ENCODE results near the gene THSD4.
"Not testable (repeated sequence)": the region's sequence is repeated elsewhere in the genome, so short reads cannot be mapped to it uniquely, and the experiment has no call there.

The THSD4 gene

DNA sequence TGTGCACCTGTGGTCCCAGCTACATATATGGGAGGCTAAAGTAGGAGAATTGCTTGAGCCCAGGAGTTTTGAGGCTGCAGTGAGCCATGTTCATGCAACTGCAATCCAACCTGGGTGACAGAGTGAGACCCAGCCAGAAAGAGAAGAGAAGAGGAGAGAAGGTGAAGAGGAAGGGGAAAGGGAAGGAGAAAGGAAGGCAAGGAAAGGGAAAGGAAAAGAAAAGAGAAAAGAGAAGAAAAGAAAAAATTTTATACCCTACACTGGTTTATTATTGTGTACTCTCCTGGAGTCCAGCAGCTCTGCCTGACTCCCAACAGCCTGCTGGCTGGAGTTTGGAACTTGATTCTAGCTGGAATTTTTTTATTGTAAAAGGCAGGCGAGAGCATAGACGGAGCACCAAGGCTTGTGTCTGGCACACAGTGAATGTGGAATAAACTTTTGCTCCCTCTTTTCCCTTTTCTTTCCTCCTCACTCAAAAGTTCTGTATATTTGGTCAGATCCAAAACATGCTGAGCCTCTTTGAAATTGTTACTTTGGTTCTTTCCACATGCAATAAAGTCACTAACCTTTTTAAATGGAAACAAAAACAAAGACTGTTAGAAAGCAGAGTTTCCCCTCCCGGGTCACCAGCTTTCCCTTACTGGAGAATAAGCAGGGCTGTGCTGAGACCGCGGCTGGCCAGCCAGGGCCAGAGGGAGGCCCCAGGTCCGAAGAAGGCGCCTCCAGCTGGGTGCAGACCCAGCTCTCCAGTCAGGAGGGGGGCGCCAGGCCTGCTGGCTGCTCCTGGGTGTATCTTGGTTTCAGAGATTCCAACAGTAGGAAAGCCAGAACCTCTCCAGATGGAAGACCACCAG, 9.9 kb downstream of the THSD4 start:
- no peak for DNase-seq

GRCh38 chr15:71125831-71126450, 10.7 kb downstream of the THSD4 start:
- no peak for DNase-seq

GRCh38 chr15:71127083-71127482, 11.8 kb downstream of the THSD4 start:
- DNase-seq = no peak

GRCh38 chr15:71128159-71128558, 12.9 kb downstream of the THSD4 start:
- not testable (repeated sequence) for DNase-seq

DNA sequence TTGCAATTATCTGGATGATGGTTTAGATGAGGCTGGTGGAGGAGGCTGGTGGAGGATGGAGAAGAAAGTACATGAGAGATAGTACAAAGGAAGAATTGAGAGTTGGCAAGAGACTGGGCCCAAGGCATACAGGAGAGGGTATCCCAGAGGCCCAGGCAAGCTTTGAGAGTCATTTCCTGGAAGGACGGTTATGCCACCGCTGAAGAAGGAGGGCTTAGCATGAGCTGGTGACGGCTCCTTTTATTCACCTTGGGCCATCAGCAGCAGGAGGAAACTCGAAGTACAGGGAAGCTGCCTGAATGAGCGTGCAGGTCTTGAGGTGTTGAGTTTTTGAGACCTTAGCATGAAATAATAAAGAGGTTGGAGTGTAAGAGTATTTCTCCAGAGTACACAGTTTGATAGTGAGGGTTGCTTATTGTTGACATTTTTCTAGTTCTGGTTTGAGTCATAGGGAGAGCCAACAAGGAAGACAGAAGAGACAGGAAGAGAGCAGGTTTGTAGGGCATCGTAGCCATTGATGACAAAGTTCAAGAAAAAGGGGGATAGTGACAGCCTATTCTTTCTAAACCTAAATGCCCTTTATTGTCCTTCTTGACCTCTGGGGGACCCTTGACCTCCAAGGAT, 13.8 kb downstream of the THSD4 start:
- no peak for DNase-seq

DNA sequence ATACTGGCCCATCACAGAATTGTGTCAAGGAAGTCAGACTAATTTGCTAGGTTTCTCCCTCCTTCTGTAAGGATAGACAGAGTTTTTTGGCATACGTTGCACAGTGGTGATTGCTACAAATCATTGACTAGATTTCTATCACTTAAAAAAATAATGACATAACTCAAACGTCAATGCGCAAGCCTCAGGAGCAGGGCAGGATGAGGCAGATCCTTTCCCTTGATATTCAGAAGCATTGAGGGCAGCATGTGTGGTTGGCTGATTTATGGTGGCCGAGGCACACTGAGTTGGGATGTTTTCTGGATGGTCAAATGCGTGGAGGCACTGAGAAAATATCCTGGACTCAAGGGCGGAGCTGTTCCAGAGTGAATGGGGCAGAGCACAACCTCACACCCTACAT, 14.4 kb downstream of the THSD4 start:
- no peak for DNase-seq

DNA sequence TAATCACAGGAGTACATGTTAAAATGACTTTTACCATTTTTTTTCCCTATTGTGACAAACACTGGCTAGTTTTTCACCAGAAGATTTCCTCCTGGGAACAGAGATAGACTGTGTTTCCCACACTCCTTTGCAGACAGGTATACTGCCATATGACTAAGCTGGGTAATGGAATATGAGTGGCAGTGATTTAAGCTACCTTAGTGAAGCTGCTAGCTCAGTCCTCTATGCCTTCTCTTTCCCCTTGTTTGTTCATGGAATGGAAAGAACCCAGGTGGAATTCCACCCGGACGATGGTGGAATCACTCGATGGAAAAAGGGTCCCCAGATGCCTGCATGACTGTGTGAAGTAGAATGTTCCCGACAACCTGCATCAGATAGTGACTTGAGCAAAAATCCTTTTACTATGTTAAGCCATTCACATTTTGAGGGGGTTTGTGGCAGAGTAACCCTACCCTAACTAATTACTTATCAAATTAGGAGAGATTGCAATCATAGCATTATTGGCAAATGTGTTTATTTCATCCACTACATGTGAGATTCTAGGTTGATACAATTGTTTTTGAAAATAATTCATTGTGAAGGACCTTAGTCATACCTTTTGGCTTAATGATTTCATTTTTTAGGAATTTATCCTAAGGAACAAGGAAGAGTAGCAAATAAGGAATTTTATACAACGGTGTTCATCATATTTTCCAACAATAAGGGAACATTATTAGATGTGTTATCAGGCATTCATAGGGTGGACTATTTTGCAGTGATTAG, 16.5 kb downstream of the THSD4 start:
- no peak for DNase-seq

- no peak for DNase-seq
These were observed 18.6 kb downstream of the THSD4 start for GRCh38 chr15:71133747-71134472.

GRCh38 chr15:71136159-71136783, 21.0 kb downstream of the THSD4 start:
- DNase-seq = no peak

DNA sequence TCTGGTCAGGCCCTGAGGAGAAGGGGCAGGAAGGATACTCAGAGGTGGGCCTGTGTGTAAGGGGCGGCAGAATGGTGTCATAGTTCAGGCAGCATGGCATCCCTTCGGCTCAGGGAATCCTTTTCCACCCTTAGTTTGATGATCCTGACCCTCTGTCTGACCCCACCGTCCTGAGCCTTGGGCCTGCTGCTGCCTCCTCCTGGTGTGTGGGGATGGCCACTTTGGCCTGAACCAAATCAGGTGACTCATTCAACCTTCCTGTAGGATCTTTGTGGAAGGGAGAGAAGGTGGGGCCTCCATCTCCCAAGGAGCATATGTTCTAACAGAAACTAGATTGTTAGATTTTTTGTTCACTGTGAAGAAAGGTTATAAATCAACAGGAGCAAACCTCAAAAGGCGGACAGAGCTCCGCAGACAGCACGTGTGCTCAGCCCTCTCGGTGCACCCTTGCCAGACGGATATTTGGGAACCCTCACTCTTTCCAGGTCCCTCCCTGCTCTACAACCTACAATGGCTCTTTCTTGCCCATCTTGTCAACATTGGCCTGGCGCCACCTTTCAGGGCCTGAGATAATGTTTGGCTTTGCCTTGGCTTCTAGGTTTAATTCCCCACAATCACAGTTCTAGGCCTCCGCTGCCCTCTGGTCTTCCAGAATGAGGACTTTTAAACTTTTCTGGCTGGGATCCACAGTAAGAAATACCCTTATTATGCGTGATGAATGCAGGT, 21.7 kb downstream of the THSD4 start:
- DNase-seq = no peak

DNA sequence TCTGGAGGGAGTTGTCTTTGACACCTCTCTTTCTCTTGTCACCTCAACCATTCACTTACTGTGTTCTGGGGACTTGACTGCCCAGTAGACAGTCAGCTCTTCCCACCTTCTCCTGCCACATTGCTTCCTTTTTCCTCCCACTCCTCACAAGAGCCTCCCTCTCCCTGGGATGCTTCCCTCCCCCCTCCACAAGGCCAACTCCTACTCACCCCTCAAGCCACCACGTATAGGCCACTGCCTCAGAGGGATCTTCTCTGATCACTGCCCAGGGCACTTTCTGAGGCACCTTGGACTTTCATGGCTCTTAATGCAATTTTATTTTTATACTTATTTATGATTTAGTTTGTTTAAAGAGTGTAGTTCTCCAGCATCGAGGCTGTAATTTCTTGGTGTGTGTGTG, 23.2 kb downstream of the THSD4 start:
- no peak for DNase-seq

- no peak for DNase-seq
These were observed 24.0 kb downstream of the THSD4 start for GRCh38 chr15:71139241-71139640.

DNA sequence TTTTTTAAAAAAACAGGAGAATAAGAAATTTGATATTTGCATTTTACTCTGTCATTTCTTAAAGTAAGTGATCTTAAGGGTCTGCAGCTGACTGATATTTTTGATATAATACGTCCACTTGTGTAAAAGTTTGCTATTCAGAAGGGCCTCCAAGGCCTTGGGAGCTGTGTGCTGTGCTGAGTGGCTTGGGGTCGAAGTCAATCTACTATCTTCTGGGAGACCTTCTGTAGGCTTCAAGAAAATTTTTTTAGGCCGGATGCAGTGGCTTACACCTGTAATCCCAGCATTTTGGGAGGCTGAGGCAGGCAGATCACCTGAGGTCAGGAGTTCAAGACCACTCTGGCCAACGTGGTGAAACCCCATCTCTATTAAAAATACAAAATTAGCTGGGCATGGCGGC, 26.3 kb downstream of the THSD4 start:
- DNase-seq = no peak

DNA sequence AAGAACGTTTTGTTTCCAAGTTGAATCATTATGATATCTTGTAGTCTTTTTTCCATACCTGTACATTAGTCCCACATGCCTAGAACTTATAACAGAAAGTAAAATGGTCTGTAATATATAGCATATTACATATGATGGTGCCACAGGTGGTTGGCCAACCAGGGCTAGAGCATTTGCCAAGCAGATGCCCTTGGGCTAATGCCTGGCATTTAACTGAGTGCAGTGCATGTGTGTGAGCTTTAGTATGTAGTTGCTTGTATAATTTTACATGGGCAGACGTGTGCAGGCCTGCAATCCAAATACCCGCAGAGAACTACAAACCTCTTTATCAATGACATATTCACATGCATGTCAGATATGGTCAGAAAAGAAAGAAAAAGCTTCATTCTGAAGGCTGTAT, 27.5 kb downstream of the THSD4 start:
- DNase-seq = no peak

DNA sequence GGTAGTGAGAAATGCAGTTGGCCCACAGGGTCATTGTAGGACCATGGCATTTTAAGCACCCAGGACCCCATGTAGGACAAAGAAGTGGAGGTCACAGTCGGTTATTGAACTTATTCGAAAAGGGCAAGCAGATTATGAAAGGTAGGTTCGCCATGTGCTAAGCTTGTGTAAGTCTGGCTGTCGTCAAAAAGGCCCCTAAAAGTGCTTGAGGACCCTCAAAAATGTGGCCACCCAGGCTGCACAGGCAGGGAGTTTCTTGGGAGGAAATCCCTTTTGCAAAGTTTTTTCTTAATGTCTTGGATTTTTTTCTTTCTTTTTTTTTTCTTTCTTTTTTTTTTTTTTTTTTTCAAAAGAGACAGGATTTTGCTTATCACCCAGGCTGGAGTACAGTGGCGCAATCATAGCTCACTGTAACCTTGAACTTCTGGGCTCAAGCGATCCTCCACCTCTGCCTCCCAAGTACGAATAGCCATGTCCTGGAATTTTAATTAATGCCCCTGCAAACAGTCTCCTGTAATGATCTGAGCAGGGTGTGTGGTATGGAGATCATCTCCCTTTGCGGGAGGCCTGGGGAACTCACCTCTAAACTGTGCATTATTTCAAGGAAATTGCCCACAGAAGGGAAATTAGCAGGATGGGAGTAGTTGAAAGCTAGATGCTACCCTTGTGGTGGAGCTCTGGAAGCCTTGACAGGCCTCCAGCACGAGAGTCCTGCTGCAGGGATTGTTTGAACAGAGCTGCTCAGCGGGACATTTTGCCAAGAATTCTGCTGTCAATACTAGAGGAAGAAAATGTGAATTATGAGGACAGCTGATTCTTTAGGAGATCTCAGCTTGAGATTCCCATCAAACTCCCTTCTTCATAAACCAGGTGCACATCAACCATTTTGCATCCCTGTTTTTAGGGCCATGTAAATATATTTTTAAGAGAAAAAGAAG, 28.4 kb downstream of the THSD4 start:
- DNase-seq = no peak

- DNase-seq = no peak
These were observed 30.4 kb downstream of the THSD4 start for GRCh38 chr15:71145648-71146047.

- no peak for DNase-seq
These were observed 31.3 kb downstream of the THSD4 start for GRCh38 chr15:71146580-71146982.

- DNase-seq = no peak
These were observed 32.8 kb downstream of the THSD4 start for GRCh38 chr15:71148048-71148447.

- DNase-seq = no peak
These were observed 34.6 kb downstream of the THSD4 start for GRCh38 chr15:71149646-71150557.
